ENCODE data around the gene HTT. TPM values are rescaled to one million over a fixed set of nuclear protein-coding genes. Genes with fewer than 3 reads are reported as not detected.

HTT gene
- total RNA-seq, 1 experiment from 2014 or later: 37.4 TPM

DNA sequence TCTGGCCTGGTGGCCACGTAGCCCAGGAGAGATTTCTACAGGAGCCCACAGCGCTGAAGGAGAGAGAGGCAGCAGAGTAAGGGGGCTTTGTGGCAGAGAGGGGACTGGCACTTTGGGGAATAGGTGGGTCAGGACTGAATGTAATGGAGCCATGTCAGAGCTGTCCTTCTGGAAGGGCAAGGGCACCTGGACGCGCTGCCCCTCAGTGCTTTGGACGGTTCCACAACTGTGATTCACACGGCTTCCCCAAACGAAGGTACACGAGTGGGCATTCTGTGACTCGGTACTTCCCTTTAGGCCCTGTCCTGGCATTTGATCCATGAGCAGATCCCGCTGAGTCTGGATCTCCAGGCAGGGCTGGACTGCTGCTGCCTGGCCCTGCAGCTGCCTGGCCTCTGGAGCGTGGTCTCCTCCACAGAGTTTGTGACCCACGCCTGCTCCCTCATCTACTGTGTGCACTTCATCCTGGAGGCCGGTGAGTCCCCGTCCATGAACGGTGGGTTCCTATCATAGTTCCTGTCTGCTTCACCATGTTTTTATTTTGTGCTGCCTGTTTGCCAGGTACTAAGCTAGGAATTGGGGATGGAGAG lies 139.3 kb downstream of the HTT start:
- ATAC-seq (no peak), DNase-seq (ENCODE audit: low read depth, low spot score) (no peak)
- no peaks in the 10 kb centered on the region for H3K4me1 ChIP-seq (ENCODE audit: control insufficient read depth in 1 of 2, insufficient read depth in 2 of 2, low read length in 2 of 2)
- H3K9me2 ChIP-seq (ENCODE audit: insufficient read depth): no peaks in the 10 kb centered on the region
- POLR2A ChIA-PET: no interaction called here
- CTCF ChIA-PET: no interaction called here
- BruUV-seq (replicated peaks): no TSS peak
- intact Hi-C loops (cut with micrococcal nuclease): no loop called here
- H3K4me2 ChIP-seq (ENCODE audit: low read length): no peak overlapping the region
- no peaks in the 10 kb centered on the region for H3K9me3 ChIP-seq (ENCODE audit: control insufficient read depth in 1 of 2, insufficient read depth in 1 of 2, low read depth in 1 of 2, low read length in 2 of 2)
- H3K27me3 ChIP-seq (ENCODE audit: insufficient read depth, low read length): no peaks in the 10 kb centered on the region
- no peaks in the 10 kb centered on the region for H3K79me2 ChIP-seq (ENCODE audit: insufficient read depth, low read length)
- no peak overlapping the region for H3K27ac ChIP-seq (ENCODE audit: low read depth, low read length)
- H2AFZ ChIP-seq (ENCODE audit: low read depth, low read length, poor library complexity, severe bottlenecking): no peak overlapping the region
- no peaks in the 10 kb centered on the region for H4K20me1 ChIP-seq (ENCODE audit: insufficient read depth)
- H3K36me3 ChIP-seq (ENCODE audit: control insufficient read depth in 1 of 2, insufficient read depth in 2 of 2, low read length in 2 of 2): peaks cover 12 to 28% of the 10 kb centered on the region in 2 experiments
- TF ChIP-seq, protein P1, sequence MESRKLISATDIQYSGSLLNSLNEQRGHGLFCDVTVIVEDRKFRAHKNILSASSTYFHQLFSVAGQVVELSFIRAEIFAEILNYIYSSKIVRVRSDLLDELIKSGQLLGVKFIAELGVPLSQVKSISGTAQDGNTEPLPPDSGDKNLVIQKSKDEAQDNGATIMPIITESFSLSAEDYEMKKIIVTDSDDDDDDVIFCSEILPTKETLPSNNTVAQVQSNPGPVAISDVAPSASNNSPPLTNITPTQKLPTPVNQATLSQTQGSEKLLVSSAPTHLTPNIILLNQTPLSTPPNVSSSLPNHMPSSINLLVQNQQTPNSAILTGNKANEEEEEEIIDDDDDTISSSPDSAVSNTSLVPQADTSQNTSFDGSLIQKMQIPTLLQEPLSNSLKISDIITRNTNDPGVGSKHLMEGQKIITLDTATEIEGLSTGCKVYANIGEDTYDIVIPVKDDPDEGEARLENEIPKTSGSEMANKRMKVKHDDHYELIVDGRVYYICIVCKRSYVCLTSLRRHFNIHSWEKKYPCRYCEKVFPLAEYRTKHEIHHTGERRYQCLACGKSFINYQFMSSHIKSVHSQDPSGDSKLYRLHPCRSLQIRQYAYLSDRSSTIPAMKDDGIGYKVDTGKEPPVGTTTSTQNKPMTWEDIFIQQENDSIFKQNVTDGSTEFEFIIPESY (IDR thresholded peaks at IDR 0.05; ENCODE audit: extremely low read depth, insufficient replicate concordance, low read length): no peak
- H3K9ac ChIP-seq (ENCODE audit: low read length): no peak overlapping the region
- no peak overlapping the region for H3K4me3 ChIP-seq (replicated peaks in 1 of 2; ENCODE audit: low read depth in 1 of 2, low read length in 2 of 2)
- RAD21 ChIA-PET (ENCODE audit: low non-redundant PET in 1 of 2, low total read pairs in 2 of 2, uncharacterized antibody in 2 of 2, unreplicated experiment in 2 of 2): no interaction called here

DNA sequence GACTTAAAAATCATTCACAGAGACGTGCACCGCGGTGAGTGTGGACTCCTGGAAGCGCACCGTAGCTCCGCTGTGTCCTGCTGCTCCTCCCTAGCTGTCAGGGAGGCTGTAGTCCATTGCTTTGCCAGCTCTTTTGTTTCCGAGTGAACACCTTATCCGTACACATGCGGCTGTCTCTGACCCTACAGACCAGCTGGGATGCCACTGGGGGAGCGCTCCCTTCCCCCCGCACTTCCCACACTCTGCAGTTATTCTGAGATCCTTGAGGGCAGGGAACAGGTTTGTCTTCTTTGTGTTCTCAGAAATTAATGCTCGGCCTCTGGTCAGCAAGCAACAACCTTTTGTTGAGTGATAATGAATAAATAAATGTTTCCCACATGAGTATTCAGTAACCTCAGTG lies 140.8 kb downstream of the HTT start:
- Histone ChIP-seq H3K27ac (ENCODE audit: low read depth, low read length) (no peak overlapping the region), H3K27me3 (ENCODE audit: insufficient read depth, low read length) (no peaks in the 10 kb centered on the region), H4K20me1 (ENCODE audit: insufficient read depth) (no peaks in the 10 kb centered on the region), H3K9me3 (ENCODE audit: control insufficient read depth in 1 of 2, insufficient read depth in 1 of 2, low read depth in 1 of 2, low read length in 2 of 2) (no peaks in the 10 kb centered on the region), H2AFZ (ENCODE audit: low read depth, low read length, poor library complexity, severe bottlenecking) (no peak overlapping the region), H3K9me2 (ENCODE audit: insufficient read depth) (no peaks in the 10 kb centered on the region), H3K4me1 (ENCODE audit: control insufficient read depth in 1 of 2, insufficient read depth in 2 of 2, low read length in 2 of 2) (no peaks in the 10 kb centered on the region), H3K36me3 (ENCODE audit: control insufficient read depth in 1 of 2, insufficient read depth in 2 of 2, low read length in 2 of 2) (peaks cover 12 to 24% of the 10 kb centered on the region in 2 experiments), H3K4me2 (ENCODE audit: low read length) (no peak overlapping the region), H3K4me3 (replicated peaks in 1 of 2; ENCODE audit: low read depth in 1 of 2, low read length in 2 of 2) (no peak overlapping the region), H3K79me2 (ENCODE audit: insufficient read depth, low read length) (no peaks in the 10 kb centered on the region), H3K9ac (ENCODE audit: low read length) (no peak overlapping the region)
- CTCF ChIA-PET: no interaction called here
- POLR2A ChIA-PET: no interaction called here
- DNase-seq (ENCODE audit: low read depth, low spot score): no peak
- RAD21 ChIA-PET (ENCODE audit: low non-redundant PET in 1 of 2, low total read pairs in 2 of 2, uncharacterized antibody in 2 of 2, unreplicated experiment in 2 of 2): no interaction called here
- ATAC-seq: no peak
- BruUV-seq (replicated peaks): no TSS peak
- intact Hi-C loops (cut with micrococcal nuclease): no loop called here
- no peak for TF ChIP-seq POLR2AphosphoS5 (IDR thresholded peaks at IDR 0.05; ENCODE audit: low read depth, low read length)
- TF ChIP-seq SP1 (IDR thresholded peaks at IDR 0.05; ENCODE audit: low read depth): no peak
- TF ChIP-seq, protein P1 (IDR thresholded peaks at IDR 0.05; ENCODE audit: extremely low read depth, insufficient replicate concordance, low read length): no peak
- no peak for TF ChIP-seq SRF (IDR thresholded peaks at IDR 0.05; ENCODE audit: low read depth)
- no peak for TF ChIP-seq POLR2A (IDR thresholded peaks at IDR 0.05; ENCODE audit: borderline replicate concordance, extremely low read depth, insufficient read depth, insufficient read length)
- no peak for TF ChIP-seq CTCF (IDR thresholded peaks at IDR 0.05 in 2 of 3, conservative IDR thresholded peaks at IDR 0.05 in 1 of 3; ENCODE audit: borderline replicate concordance in 1 of 3, insufficient read depth in 1 of 3, low read depth in 2 of 3, low read length in 2 of 3)
- TF ChIP-seq EZH2phosphoT487 (IDR thresholded peaks at IDR 0.05; ENCODE audit: borderline replicate concordance): no peak
- no peak for TF ChIP-seq FOSL1 (IDR thresholded peaks at IDR 0.05; ENCODE audit: low read depth)
- no peak for TF ChIP-seq JUND (IDR thresholded peaks at IDR 0.05)
- TF ChIP-seq RAD21 (IDR thresholded peaks at IDR 0.05; ENCODE audit: low read depth): no peak
- TF ChIP-seq ATF3 (IDR thresholded peaks at IDR 0.05): no peak
- TF ChIP-seq, protein P2, sequence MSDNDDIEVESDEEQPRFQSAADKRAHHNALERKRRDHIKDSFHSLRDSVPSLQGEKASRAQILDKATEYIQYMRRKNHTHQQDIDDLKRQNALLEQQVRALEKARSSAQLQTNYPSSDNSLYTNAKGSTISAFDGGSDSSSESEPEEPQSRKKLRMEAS (IDR thresholded peaks at IDR 0.05): no peak
- TF ChIP-seq ZNF274 (IDR thresholded peaks at IDR 0.05; ENCODE audit: low read depth, low read length): no peak
- no peak for TF ChIP-seq TCF7L2 (IDR thresholded peaks at IDR 0.05; ENCODE audit: borderline replicate concordance, extremely low read depth, insufficient read depth, insufficient read length)
